Left lobe of liver (tissue), 2 donors: ENCODE measurements around the gene ARFIP1. TPM values are rescaled to one million over a fixed set of nuclear protein-coding genes. Genes with fewer than 3 reads are reported as not detected.

Experiments
- ATAC-seq: fragments of 200-7000 bp; cut with Tn5 transposase; one replicate; pipeline ENCODE4 v1.9.1; 2020; ENCODE audit warnings: mild to moderate bottlenecking, moderate library complexity
- DNase-seq: peaks from one replicate; pipeline ENCODE4 v3.0.0-alpha.2; 2020; ENCODE audit warnings: low spot score
- total RNA-seq: library from RNA; stranded (reverse); gene quantifications from one replicate; pipeline ENCODE4 v1.2.1, GENCODE V29; 2021
- donor health status: DM: no; HTN: no; CAD: no; lungs with moderate emphysema.
- donor health status: DM: no; HTN: yes; CAD: no.

The ARFIP1 gene
- total RNA-seq, 1 donor from 2014 or later, result 9.0 TPM

DNA sequence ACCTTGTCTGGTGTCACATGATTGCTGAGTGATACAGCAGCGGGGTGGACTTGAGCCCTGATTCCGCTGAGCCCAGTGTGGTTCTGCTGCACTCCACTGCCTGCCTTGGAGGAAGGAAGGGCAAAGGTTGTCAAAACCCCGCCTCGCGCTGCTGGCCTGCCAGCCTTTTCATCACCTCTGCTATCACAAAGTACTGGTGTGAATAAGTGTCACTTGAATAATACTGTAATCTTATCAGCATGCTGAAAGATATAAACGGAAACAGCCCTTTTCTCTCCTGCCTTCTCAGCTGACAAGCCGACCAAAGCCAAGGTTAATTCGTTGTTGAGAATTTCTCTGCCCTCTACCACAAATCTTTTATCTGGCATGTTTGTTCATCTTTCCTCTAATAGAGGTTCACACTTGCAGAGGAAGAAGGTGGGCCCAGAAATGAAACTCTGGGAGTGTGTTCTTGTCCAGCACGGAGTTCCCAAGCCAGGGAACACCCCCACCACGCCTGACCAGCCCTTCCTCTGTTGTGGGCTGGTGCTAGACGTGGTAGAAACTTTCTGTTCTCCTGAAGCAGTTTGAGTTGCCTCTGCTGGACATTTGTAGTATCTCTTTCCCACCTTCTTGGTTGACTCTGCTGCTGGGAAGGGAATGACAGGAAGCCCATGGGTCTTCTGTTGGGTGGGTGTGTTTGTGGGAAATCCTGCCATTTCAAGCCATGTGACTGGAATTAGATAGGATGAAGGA, 177.8 kb downstream of the ARFIP1 start:
- DNase-seq (peak; percentile 73), ATAC-seq (peak; percentile 99)

GRCh38 chr4:152959080-152959479, 179.3 kb downstream of the ARFIP1 start:
- ATAC-seq (no peak), DNase-seq (no peak)

GRCh38 chr4:152960082-152960481, 180.3 kb downstream of the ARFIP1 start:
- no peak for DNase-seq
- ATAC-seq, result no peak

- DNase-seq (no peak), ATAC-seq (no peak)
Observed at GRCh38 chr4:152961014-152961772, 181.4 kb downstream of the ARFIP1 start.

GRCh38 chr4:152961773-152962115, 182.0 kb downstream of the ARFIP1 start:
- DNase-seq (no peak), ATAC-seq (no peak)

Other genes starting within 250 kb of the ARFIP1 start
- 12.2 TPM for gene FBXW7, start 243.9 kb upstream of the ARFIP1 start, total RNA-seq
- 2.1 TPM for gene TMEM154, start 100.0 kb upstream of the ARFIP1 start, total RNA-seq
- gene TIGD4, start 224 bp upstream of the ARFIP1 start, total RNA-seq, result 0.08 TPM
- gene FHDC1, start 156.4 kb downstream of the ARFIP1 start, total RNA-seq, result 0.28 TPM